Upper lobe of left lung (tissue), 4 donors: ENCODE data around the gene STX16.

Experiments used
- CTCF ChIP-seq, 6 experiments: fragments of 450-650 bp in 4 of 6; fragments of 200-600 bp in 2 of 6; sonication (generic) in 2 of 6; IDR thresholded peaks; one replicate each; pipeline ENCODE4 v1.5.1; 2016 to 2019; ENCODE audit warnings: antibody characterized with exemption in 6 of 6
- EP300 ChIP-seq, 4 donors: sonication (generic); formaldehyde crosslinking; IDR thresholded peaks; one replicate each; pipeline ENCODE4 v1.5.1; 2017; ENCODE audit warnings: antibody characterized with exemption in 4 of 4, control low read depth in 2 of 4
- POLR2A ChIP-seq, 4 donors: fragments of 450-650 bp; IDR thresholded peaks; one replicate each; pipeline ENCODE4 v1.5.1; 2016 to 2017; ENCODE audit warnings: antibody characterized with exemption in 4 of 4, mild to moderate bottlenecking in 2 of 4
- POLR2AphosphoS5 ChIP-seq, 2 donors: sonication (generic); formaldehyde crosslinking; IDR thresholded peaks; one replicate each; pipeline ENCODE4 v1.5.1; 2017; ENCODE audit warnings: antibody characterized with exemption in 2 of 2

GRCh38 chr20:58634059-58634458 is 17.0 kb upstream of the STX16 start:
- TF ChIP-seq CTCF (IDR thresholded peaks at IDR 0.05) = no peak
- no peak for TF ChIP-seq POLR2A (IDR thresholded peaks at IDR 0.05)
- no peak for TF ChIP-seq EP300 (IDR thresholded peaks at IDR 0.05)
- TF ChIP-seq POLR2AphosphoS5 (IDR thresholded peaks at IDR 0.05) = no peak
